Esophagus muscularis mucosa (tissue), 3 donors: ENCODE data around the gene KATNAL2.

ENCODE experiments used
- CTCF ChIP-seq, 3 experiments: fragments of 200-600 bp in 2 of 3; fragments of 450-650 bp in 1 of 3; sonication (generic) in 2 of 3; IDR thresholded peaks; one replicate each; pipeline ENCODE4 v1.5.1; 2017 to 2019; ENCODE audit warnings: antibody characterized with exemption in 3 of 3, mild to moderate bottlenecking in 2 of 3, moderate library complexity in 1 of 3
- POLR2A ChIP-seq: fragments of 450-650 bp; IDR thresholded peaks from one replicate; pipeline ENCODE4 v1.6.1; 2017; ENCODE audit warnings: antibody characterized with exemption, moderate library complexity, mild to moderate bottlenecking, low read depth
- POLR2AphosphoS5 ChIP-seq, 2 donors: sonication (generic); formaldehyde crosslinking; IDR thresholded peaks; one replicate each; pipeline ENCODE4 v1.6.1; 2017; ENCODE audit warnings: antibody characterized with exemption in 2 of 2

- TF ChIP-seq POLR2A (no peak), CTCF (IDR thresholded peaks at IDR 0.05) (no peak), POLR2AphosphoS5 (IDR thresholded peaks at IDR 0.05) (no peak)
These were observed 170.3 kb downstream of the KATNAL2 start for GRCh38 chr18:47087676-47088075.
